Thyroid gland (tissue), 4 donors: Measurements from ENCODE around the gene KMT2E.

Experiments
- CTCF ChIP-seq, 6 experiments: fragments of 200-600 bp in 3 of 6; fragments of 450-650 bp in 3 of 6; sonication (generic) in 3 of 6; IDR thresholded peaks; one replicate each; pipeline ENCODE4 v1.5.1; 2016 to 2019; ENCODE audit warnings: antibody characterized with exemption in 6 of 6, mild to moderate bottlenecking in 2 of 6, inconsistent platforms in 1 of 6, moderate library complexity in 1 of 6
- POLR2A ChIP-seq, 2 donors: fragments of 450-650 bp; IDR thresholded peaks; one replicate each; pipeline ENCODE4 v1.6.1; 2017; ENCODE audit warnings: antibody characterized with exemption in 2 of 2, mild to moderate bottlenecking in 2 of 2, moderate library complexity in 1 of 2

GRCh38 chr7:105028004-105028403, 14.0 kb downstream of the KMT2E start:
- TF ChIP-seq CTCF (IDR thresholded peaks at IDR 0.05) (no peak), POLR2A (IDR thresholded peaks at IDR 0.05) (no peak)
